MM.1S (cell line): ENCODE data around the gene NMNAT2.

Experiments used
- DNase-seq: peaks from one replicate; pipeline ENCODE4 v3.0.0-alpha.2; 2015
- H2AFZ ChIP-seq: fragments of 300-600 bp; sonication (generic); 2 replicates; pipeline ENCODE4 v1.6.0; 2016; ENCODE audit warnings: antibody characterized with exemption, low read length
- H3F3A ChIP-seq: fragments of 300-600 bp; sonication (generic); 2 replicates; pipeline ENCODE4 v1.6.1; 2016; ENCODE audit warnings: mild to moderate bottlenecking, antibody characterized with exemption, low read length, moderate library complexity, mixed read lengths; ENCODE audit not compliant: insufficient read depth
- H3K27ac ChIP-seq: fragments of 300-600 bp; sonication (generic); 2 replicates; pipeline ENCODE4 v1.5.1; 2016; ENCODE audit warnings: mild to moderate bottlenecking, low read length
- H3K27me3 ChIP-seq: fragments of 300-600 bp; sonication (generic); replicated peaks from 2 replicates; pipeline ENCODE4 v1.6.0; 2016; ENCODE audit warnings: low read length; ENCODE audit not compliant: insufficient read depth
- H3K36me3 ChIP-seq: fragments of 300-600 bp; sonication (generic); replicated peaks from 2 replicates; pipeline ENCODE4 v1.6.1; 2016; ENCODE audit warnings: mild to moderate bottlenecking, low read length, mixed read lengths; ENCODE audit not compliant: insufficient read depth
- H3K4me1 ChIP-seq: fragments of 300-600 bp; sonication (generic); 2 replicates; pipeline ENCODE4 v1.6.1; 2016; ENCODE audit warnings: low read length, mixed read lengths
- H3K4me2 ChIP-seq: fragments of 300-600 bp; sonication (generic); 2 replicates; pipeline ENCODE4 v1.6.0; 2016; ENCODE audit warnings: low read depth, low read length
- H3K4me3 ChIP-seq: fragments of 300-600 bp; sonication (generic); 2 replicates; pipeline ENCODE4 v1.5.1; 2016; ENCODE audit warnings: low read length, mixed read lengths
- H3K79me2 ChIP-seq: fragments of 300-600 bp; sonication (generic); 2 replicates; pipeline ENCODE4 v1.6.1; 2016; ENCODE audit warnings: mixed run types, low read length, mixed read lengths
- H3K9ac ChIP-seq: fragments of 300-600 bp; sonication (generic); 2 replicates; pipeline ENCODE4 v1.6.1; 2016; ENCODE audit warnings: low read length, mixed read lengths
- H3K9me2 ChIP-seq: fragments of 300-600 bp; sonication (generic); replicated peaks from 2 replicates; pipeline ENCODE4 v1.6.1; 2016; ENCODE audit warnings: mild to moderate bottlenecking, low read length, mixed read lengths; ENCODE audit not compliant: insufficient read depth
- H3K9me3 ChIP-seq: fragments of 300-600 bp; sonication (generic); replicated peaks from 2 replicates; pipeline ENCODE4 v1.6.1; 2016; ENCODE audit warnings: mild to moderate bottlenecking, low read length, mixed read lengths; ENCODE audit not compliant: insufficient read depth
- H4K20me1 ChIP-seq: fragments of 300-600 bp; sonication (generic); 2 replicates; pipeline ENCODE4 v1.6.1; 2016; ENCODE audit warnings: mild to moderate bottlenecking, low read length, moderate library complexity, mixed read lengths; ENCODE audit not compliant: insufficient read depth
- EZH2 ChIP-seq: fragments of 300-600 bp; sonication (generic); optimal IDR thresholded peaks from 2 replicates; pipeline ENCODE3; 2017; ENCODE audit warnings: low read depth, mild to moderate bottlenecking, antibody characterized with exemption, low read length, mixed read lengths
- EZH2phosphoT487 ChIP-seq: fragments of 300-600 bp; sonication (generic); IDR thresholded peaks from 2 replicates; pipeline ENCODE4 v1.6.1; 2018; ENCODE audit warnings: antibody characterized with exemption, low read length
- TF ChIP-seq, protein P1 (sequence below): fragments of 300-600 bp; sonication (generic); IDR thresholded peaks from 2 replicates; pipeline ENCODE4 v1.5.1; 2016; ENCODE audit warnings: antibody characterized with exemption, low read length, mixed read lengths

Gene NMNAT2

GRCh38 chr1:183283286-183283685 is 134.9 kb downstream of the NMNAT2 start:
- no peak for DNase-seq
- Histone ChIP-seq H3K9me3 (no peaks in the 10 kb centered on the region), H3K36me3 (no peaks in the 10 kb centered on the region), H4K20me1 (no peaks in the 10 kb centered on the region), H3K27me3 (no peaks in the 10 kb centered on the region), H3K4me3 (no peak overlapping the region), H3K79me2 (no peaks in the 10 kb centered on the region), H3K27ac (no peak overlapping the region), H3K9me2 (no peaks in the 10 kb centered on the region), H2AFZ (no peak overlapping the region), H3F3A (no peaks in the 10 kb centered on the region), H3K9ac (no peak overlapping the region), H3K4me1 (no peaks in the 10 kb centered on the region), H3K4me2 (no peak overlapping the region)
- TF ChIP-seq, protein P1, sequence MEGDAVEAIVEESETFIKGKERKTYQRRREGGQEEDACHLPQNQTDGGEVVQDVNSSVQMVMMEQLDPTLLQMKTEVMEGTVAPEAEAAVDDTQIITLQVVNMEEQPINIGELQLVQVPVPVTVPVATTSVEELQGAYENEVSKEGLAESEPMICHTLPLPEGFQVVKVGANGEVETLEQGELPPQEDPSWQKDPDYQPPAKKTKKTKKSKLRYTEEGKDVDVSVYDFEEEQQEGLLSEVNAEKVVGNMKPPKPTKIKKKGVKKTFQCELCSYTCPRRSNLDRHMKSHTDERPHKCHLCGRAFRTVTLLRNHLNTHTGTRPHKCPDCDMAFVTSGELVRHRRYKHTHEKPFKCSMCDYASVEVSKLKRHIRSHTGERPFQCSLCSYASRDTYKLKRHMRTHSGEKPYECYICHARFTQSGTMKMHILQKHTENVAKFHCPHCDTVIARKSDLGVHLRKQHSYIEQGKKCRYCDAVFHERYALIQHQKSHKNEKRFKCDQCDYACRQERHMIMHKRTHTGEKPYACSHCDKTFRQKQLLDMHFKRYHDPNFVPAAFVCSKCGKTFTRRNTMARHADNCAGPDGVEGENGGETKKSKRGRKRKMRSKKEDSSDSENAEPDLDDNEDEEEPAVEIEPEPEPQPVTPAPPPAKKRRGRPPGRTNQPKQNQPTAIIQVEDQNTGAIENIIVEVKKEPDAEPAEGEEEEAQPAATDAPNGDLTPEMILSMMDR: no peak
- no peak for TF ChIP-seq EZH2
- no peak for TF ChIP-seq EZH2phosphoT487

- TF ChIP-seq EZH2 (no peak), EZH2phosphoT487 (no peak)
- TF ChIP-seq, protein P1: no peak
- H3K36me3 ChIP-seq: no peaks in the 10 kb centered on the region
- H3K27me3 ChIP-seq: no peaks in the 10 kb centered on the region
- no peak overlapping the region for H3K4me3 ChIP-seq
- H3K9ac ChIP-seq: no peak overlapping the region
- no peak overlapping the region for H3K27ac ChIP-seq
- no peaks in the 10 kb centered on the region for H3K9me2 ChIP-seq
- H2AFZ ChIP-seq: no peak overlapping the region
- no peaks in the 10 kb centered on the region for H3K79me2 ChIP-seq
- H3K4me1 ChIP-seq: no peaks in the 10 kb centered on the region
- H3K9me3 ChIP-seq: no peaks in the 10 kb centered on the region
- no peak for DNase-seq
- H3F3A ChIP-seq: no peaks in the 10 kb centered on the region
- no peak overlapping the region for H3K4me2 ChIP-seq
- no peaks in the 10 kb centered on the region for H4K20me1 ChIP-seq
Measured at GRCh38 chr1:183282101-183282855, 135.9 kb downstream of the NMNAT2 start.

GRCh38 chr1:183281553-183282091 is 136.6 kb downstream of the NMNAT2 start:
- Histone ChIP-seq H3K9me3 (no peaks in the 10 kb centered on the region), H3K4me1 (no peaks in the 10 kb centered on the region), H3K79me2 (no peaks in the 10 kb centered on the region), H3K4me3 (no peak overlapping the region), H4K20me1 (no peaks in the 10 kb centered on the region), H3K9ac (no peak overlapping the region), H3K9me2 (no peaks in the 10 kb centered on the region), H3F3A (no peaks in the 10 kb centered on the region), H3K36me3 (no peaks in the 10 kb centered on the region), H3K27me3 (no peaks in the 10 kb centered on the region), H2AFZ (no peak overlapping the region), H3K4me2 (no peak overlapping the region), H3K27ac (no peak overlapping the region)
- no peak for TF ChIP-seq EZH2phosphoT487
- TF ChIP-seq, protein P1: peak; percentile 97
- peak; percentile 86 for DNase-seq
